ENCODE measurements around the gene MAMLD1. TPM values are rescaled to one million over a fixed set of nuclear protein-coding genes. Genes with fewer than 3 reads are reported as not detected.

The MAMLD1 gene
- total and polyA plus RNA-seq, 7 donors: under 0.01 to 6.4 (median 1.2) TPM

DNA sequence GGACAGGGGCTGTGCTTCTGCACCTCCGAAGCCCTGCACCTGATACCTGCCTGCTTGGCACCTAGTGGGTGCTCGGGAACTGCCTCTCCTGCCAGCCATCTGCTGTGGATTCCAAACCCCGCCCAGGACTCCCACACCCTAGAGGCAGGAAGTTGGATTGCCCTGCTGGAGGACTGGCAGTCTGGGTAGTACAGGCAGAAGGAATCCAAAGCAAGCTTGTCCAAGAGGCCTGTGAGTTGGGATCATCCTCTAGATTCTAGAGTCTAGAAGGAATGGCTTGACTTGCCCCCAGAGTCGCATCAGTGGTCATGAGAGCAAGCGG, 140.7 kb downstream of the MAMLD1 start:
- intact Hi-C loops (cut with DNase I): no loop called here
- Histone ChIP-seq H3K4me1 (peaks cover 0 to 9% (median 7%) of the 10 kb centered on the region in 4 donors), H3K27ac (peak overlapping the region in 1 of 4 donors; percentile 10), H3K4me3 (no peak overlapping the region), H3K36me3 (no peaks in the 10 kb centered on the region), H3K9me3 (no peaks in the 10 kb centered on the region), H3K27me3 (no peaks in the 10 kb centered on the region)
- no peak for DNase-seq
- TF ChIP-seq EP300 (IDR thresholded peaks at IDR 0.05): no peak
- no peak for TF ChIP-seq CTCF (IDR thresholded peaks at IDR 0.05)
- no peak for TF ChIP-seq POLR2AphosphoS5 (IDR thresholded peaks at IDR 0.05)
- no peak for TF ChIP-seq POLR2A (IDR thresholded peaks at IDR 0.05)
- 46 to 79% methylated on average over 5 of the region's 5 CpGs for WGBS, 2 donors

GRCh38 chrX:150504397-150505182, 141.5 kb downstream of the MAMLD1 start:
- Histone ChIP-seq H3K9me3 (no peaks in the 10 kb centered on the region), H3K27ac (peak overlapping the region; percentile 1 to 47 (median 18)), H3K36me3 (no peaks in the 10 kb centered on the region), H3K27me3 (no peaks in the 10 kb centered on the region), H3K4me1 (peaks cover 0 to 9% (median 8%) of the 10 kb centered on the region in 4 donors), H3K4me3 (no peak overlapping the region)
- WGBS, 2 donors: 85 to 89% methylated on average over 9 of the region's 9 CpGs
- no peak for TF ChIP-seq POLR2AphosphoS5 (IDR thresholded peaks at IDR 0.05)
- TF ChIP-seq CTCF (IDR thresholded peaks at IDR 0.05): no peak
- TF ChIP-seq EP300 (IDR thresholded peaks at IDR 0.05): no peak
- TF ChIP-seq POLR2A (IDR thresholded peaks at IDR 0.05): no peak
- intact Hi-C loops (cut with DNase I): loop anchor here (5.0 kb wide), 3 partner anchors 43 to 142 kb away; partner anchors contain the start of genes MAMLD1 and MTM1
- DNase-seq: no peak

DNA sequence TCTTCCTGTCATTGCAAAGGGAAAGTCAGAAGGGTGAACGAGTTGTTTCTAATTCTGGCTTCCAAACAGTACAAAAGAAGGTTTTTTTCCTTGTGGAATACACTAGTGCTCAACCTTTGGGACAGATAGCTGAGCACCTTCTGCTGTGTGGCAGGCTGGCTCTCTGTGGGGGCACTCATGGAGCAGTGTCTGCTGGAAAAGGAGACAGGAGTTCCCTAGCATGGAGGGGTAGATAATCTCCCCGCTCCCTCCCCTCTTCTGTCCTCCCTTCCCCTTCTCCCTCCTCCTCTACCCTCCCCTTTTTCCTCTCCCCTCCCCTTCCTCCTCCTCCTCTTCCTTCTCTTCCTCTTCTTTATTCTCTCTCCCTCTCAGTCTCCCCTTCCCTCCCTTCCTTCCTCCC, 142.9 kb downstream of the MAMLD1 start:
- no peak for TF ChIP-seq CTCF (IDR thresholded peaks at IDR 0.05)
- TF ChIP-seq EP300 (IDR thresholded peaks at IDR 0.05): no peak
- TF ChIP-seq POLR2A (IDR thresholded peaks at IDR 0.05): no peak
- no peak for TF ChIP-seq POLR2AphosphoS5 (IDR thresholded peaks at IDR 0.05)
- Histone ChIP-seq H3K4me1 (peaks cover 0 to 9% (median 8%) of the 10 kb centered on the region in 4 donors), H3K27me3 (no peaks in the 10 kb centered on the region), H3K36me3 (no peaks in the 10 kb centered on the region), H3K9me3 (no peaks in the 10 kb centered on the region), H3K27ac (peak overlapping the region in 1 of 4 donors; percentile 8), H3K4me3 (no peak overlapping the region)
- 71 to 85% methylated on average over 2 of the region's 2 CpGs for WGBS, 2 donors
- DNase-seq: no peak
- intact Hi-C loops (cut with DNase I): loop anchor here (5.0 kb wide), 3 partner anchors 41 to 144 kb away; partner anchors contain the start of genes MAMLD1 and MTM1

DNA sequence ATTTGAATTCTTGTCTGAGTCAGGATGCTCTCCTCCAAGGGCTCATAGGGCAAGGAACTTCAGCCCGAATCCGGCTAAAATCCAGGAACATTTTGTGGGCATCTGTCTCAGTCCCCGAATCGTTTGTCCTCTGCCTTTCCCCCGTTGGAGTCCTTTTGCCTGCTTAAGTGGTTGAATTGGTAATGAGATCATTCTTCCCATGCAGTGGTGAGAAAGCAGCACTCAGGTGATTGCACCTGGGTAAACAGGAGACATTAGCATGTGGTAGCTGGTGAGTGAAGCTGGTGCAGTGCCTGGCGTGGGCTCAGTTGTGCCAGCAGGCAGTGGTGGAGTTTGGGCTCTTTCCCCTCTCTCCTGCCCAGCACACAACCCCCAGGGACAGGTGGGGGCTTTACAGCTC, 143.4 kb downstream of the MAMLD1 start:
- Histone ChIP-seq H3K9me3 (no peaks in the 10 kb centered on the region), H3K36me3 (no peaks in the 10 kb centered on the region), H3K4me3 (no peak overlapping the region), H3K4me1 (peaks cover 0 to 9% (median 8%) of the 10 kb centered on the region in 4 donors), H3K27ac (peak overlapping the region in 1 of 4 donors; percentile 8), H3K27me3 (no peaks in the 10 kb centered on the region)
- intact Hi-C loops (cut with DNase I): loop anchor here (5.0 kb wide), 3 partner anchors 41 to 144 kb away; partner anchors contain the start of genes MAMLD1 and MTM1
- WGBS, 2 donors: 43 to 70% methylated on average over 6 of the region's 6 CpGs
- DNase-seq: no peak
- TF ChIP-seq EP300 (IDR thresholded peaks at IDR 0.05) (no peak), POLR2AphosphoS5 (IDR thresholded peaks at IDR 0.05) (no peak), CTCF (IDR thresholded peaks at IDR 0.05) (no peak), POLR2A (IDR thresholded peaks at IDR 0.05) (no peak)
